Hepatocyte (in vitro differentiated cells): ENCODE results near the gene NLRC3.

ENCODE experiments used
- EZH2 ChIP-seq: fragments of 200-600 bp; sonication (generic); IDR thresholded peaks from 2 replicates; pipeline ENCODE4 v1.6.1; 2016; ENCODE audit warnings: antibody characterized with exemption, mild to moderate bottlenecking, borderline replicate concordance
- TF ChIP-seq, protein P1 (sequence below): fragments of 200-600 bp; sonication (generic); IDR thresholded peaks from 2 replicates; pipeline ENCODE4 v1.5.1; 2016; ENCODE audit warnings: antibody characterized with exemption, mild to moderate bottlenecking; ENCODE audit not compliant: poor library complexity

DNA sequence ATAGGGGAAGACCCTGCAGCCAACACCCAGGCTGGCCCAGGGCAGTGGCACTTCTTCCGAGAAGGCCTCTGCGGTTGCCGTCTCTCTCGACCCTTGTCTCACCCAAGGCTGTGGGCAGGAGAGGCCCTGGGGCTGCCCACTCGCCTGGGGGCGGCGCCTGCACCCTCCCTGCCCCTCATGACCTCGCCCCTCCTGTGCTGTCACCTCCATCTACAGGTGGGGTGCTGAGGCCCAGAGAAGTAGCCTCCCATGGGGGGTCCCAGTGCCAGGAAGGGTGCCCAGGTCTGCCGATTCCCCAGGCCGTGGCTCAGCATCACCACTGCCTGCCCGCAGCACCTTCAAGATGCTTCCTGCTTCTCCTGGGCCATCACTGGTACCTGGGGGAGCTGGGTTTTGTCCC is 992 bp downstream of the NLRC3 start:
- TF ChIP-seq, protein P1, sequence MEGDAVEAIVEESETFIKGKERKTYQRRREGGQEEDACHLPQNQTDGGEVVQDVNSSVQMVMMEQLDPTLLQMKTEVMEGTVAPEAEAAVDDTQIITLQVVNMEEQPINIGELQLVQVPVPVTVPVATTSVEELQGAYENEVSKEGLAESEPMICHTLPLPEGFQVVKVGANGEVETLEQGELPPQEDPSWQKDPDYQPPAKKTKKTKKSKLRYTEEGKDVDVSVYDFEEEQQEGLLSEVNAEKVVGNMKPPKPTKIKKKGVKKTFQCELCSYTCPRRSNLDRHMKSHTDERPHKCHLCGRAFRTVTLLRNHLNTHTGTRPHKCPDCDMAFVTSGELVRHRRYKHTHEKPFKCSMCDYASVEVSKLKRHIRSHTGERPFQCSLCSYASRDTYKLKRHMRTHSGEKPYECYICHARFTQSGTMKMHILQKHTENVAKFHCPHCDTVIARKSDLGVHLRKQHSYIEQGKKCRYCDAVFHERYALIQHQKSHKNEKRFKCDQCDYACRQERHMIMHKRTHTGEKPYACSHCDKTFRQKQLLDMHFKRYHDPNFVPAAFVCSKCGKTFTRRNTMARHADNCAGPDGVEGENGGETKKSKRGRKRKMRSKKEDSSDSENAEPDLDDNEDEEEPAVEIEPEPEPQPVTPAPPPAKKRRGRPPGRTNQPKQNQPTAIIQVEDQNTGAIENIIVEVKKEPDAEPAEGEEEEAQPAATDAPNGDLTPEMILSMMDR = no peak
- no peak for TF ChIP-seq EZH2
